Measurements from ENCODE around the gene LPAR6. TPM values are rescaled to one million over a fixed set of nuclear protein-coding genes. Genes with fewer than 3 reads are reported as not detected.

LPAR6 gene
- total and polyA plus RNA-seq, 2 of the 13 experiments (the other 11 are each of a cell fraction or from before 2014, with no cell fraction given), result 24.4 to 149 TPM

DNA sequence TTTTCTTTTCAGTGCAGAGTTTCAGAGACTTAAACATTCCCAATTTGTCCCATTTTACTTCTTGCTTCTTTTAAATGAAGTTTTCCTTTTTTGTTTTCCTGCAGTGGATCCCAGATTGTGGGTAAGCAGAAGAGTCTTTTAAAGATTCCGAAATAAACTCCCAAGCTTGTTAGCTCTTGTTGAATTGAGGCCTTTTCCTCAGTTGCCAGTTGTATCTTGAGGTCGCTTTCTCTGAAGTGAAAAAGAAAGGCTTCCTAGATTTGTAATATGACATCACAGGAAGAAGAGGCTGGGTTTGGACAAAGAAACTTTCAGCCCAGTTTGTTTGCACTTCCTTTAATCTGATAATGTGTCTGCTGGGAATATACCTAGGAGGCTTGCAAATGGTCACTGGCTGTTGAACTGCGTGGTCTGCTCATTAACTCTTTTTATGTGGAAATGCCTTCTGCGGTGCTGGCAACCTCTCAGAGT lies at the start of gene LPAR6 (continued):
- TF ChIP-seq HNRNPH1 (optimal IDR thresholded peaks at IDR 0.05; ENCODE audit: low read depth, low read length), result no peak
- TF ChIP-seq FOSL2 (CRISPR knock-in tag; IDR thresholded peaks at IDR 0.05), result 0 out of 2 replicates have a peak, but pooled peaks have one; percentile 37
- TF ChIP-seq KDM3A (CRISPR knock-in tag; IDR thresholded peaks at IDR 0.05; ENCODE audit: low read depth), result no peak
- TF ChIP-seq, protein P1, sequence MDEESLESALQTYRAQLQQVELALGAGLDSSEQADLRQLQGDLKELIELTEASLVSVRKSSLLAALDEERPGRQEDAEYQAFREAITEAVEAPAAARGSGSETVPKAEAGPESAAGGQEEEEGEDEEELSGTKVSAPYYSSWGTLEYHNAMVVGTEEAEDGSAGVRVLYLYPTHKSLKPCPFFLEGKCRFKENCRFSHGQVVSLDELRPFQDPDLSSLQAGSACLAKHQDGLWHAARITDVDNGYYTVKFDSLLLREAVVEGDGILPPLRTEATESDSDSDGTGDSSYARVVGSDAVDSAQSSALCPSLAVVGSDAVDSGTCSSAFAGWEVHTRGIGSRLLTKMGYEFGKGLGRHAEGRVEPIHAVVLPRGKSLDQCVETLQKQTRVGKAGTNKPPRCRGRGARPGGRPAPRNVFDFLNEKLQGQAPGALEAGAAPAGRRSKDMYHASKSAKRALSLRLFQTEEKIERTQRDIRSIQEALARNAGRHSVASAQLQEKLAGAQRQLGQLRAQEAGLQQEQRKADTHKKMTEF (CRISPR knock-in tag; IDR thresholded peaks at IDR 0.05), result peak; percentile 73
- no peak for TF ChIP-seq MAF1 (CRISPR knock-in tag; IDR thresholded peaks at IDR 0.05; ENCODE audit: borderline replicate concordance)
- TF ChIP-seq CBX2 (IDR thresholded peaks at IDR 0.05; ENCODE audit: low read depth, low read length), result no peak
- no peak for TF ChIP-seq CBX2 (CRISPR knock-in tag; IDR thresholded peaks at IDR 0.05; ENCODE audit: low read depth)
- TF ChIP-seq NR2F1 (CRISPR knock-in tag; IDR thresholded peaks at IDR 0.05), result no peak
- TF ChIP-seq KDM6A (CRISPR knock-in tag; IDR thresholded peaks at IDR 0.05; ENCODE audit: low read depth), result 0 out of 2 replicates have a peak, but pooled peaks have one; percentile 18
- TF ChIP-seq, protein P2, sequence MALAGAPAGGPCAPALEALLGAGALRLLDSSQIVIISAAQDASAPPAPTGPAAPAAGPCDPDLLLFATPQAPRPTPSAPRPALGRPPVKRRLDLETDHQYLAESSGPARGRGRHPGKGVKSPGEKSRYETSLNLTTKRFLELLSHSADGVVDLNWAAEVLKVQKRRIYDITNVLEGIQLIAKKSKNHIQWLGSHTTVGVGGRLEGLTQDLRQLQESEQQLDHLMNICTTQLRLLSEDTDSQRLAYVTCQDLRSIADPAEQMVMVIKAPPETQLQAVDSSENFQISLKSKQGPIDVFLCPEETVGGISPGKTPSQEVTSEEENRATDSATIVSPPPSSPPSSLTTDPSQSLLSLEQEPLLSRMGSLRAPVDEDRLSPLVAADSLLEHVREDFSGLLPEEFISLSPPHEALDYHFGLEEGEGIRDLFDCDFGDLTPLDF (CRISPR knock-in tag; IDR thresholded peaks at IDR 0.05), result no peak
- no peak for TF ChIP-seq TAF15 (IDR thresholded peaks at IDR 0.05; ENCODE audit: low read depth, low read length, poor library complexity, severe bottlenecking)
- TF ChIP-seq SIX1 (CRISPR knock-in tag; IDR thresholded peaks at IDR 0.05; ENCODE audit: borderline replicate concordance), result peak; percentile 49; the same call in 1 of the 2 replicates
- TF ChIP-seq POLR2AphosphoS5 (IDR thresholded peaks at IDR 0.05; ENCODE audit: low read depth, low read length), result peak; percentile 95
- no peak for TF ChIP-seq NAIF1 (CRISPR knock-in tag; IDR thresholded peaks at IDR 0.05; ENCODE audit: borderline replicate concordance)
- peak; percentile 61 for TF ChIP-seq RXRB (CRISPR knock-in tag; IDR thresholded peaks at IDR 0.05; ENCODE audit: borderline replicate concordance)
- TF ChIP-seq, protein P3, sequence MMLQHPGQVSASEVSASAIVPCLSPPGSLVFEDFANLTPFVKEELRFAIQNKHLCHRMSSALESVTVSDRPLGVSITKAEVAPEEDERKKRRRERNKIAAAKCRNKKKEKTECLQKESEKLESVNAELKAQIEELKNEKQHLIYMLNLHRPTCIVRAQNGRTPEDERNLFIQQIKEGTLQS (CRISPR knock-in tag; IDR thresholded peaks at IDR 0.05), result 0 out of 2 replicates have a peak, but pooled peaks have one; percentile 26
- TF ChIP-seq, protein P4, sequence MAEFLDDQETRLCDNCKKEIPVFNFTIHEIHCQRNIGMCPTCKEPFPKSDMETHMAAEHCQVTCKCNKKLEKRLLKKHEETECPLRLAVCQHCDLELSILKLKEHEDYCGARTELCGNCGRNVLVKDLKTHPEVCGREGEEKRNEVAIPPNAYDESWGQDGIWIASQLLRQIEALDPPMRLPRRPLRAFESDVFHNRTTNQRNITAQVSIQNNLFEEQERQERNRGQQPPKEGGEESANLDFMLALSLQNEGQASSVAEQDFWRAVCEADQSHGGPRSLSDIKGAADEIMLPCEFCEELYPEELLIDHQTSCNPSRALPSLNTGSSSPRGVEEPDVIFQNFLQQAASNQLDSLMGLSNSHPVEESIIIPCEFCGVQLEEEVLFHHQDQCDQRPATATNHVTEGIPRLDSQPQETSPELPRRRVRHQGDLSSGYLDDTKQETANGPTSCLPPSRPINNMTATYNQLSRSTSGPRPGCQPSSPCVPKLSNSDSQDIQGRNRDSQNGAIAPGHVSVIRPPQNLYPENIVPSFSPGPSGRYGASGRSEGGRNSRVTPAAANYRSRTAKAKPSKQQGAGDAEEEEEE (CRISPR knock-in tag; IDR thresholded peaks at IDR 0.05; ENCODE audit: borderline replicate concordance), result no peak
- TF ChIP-seq THAP11 (CRISPR knock-in tag; IDR thresholded peaks at IDR 0.05), result peak; percentile 62
- no peak for TF ChIP-seq ZNF773 (CRISPR knock-in tag; IDR thresholded peaks at IDR 0.05; ENCODE audit: borderline replicate concordance)
- TF ChIP-seq, protein P5, sequence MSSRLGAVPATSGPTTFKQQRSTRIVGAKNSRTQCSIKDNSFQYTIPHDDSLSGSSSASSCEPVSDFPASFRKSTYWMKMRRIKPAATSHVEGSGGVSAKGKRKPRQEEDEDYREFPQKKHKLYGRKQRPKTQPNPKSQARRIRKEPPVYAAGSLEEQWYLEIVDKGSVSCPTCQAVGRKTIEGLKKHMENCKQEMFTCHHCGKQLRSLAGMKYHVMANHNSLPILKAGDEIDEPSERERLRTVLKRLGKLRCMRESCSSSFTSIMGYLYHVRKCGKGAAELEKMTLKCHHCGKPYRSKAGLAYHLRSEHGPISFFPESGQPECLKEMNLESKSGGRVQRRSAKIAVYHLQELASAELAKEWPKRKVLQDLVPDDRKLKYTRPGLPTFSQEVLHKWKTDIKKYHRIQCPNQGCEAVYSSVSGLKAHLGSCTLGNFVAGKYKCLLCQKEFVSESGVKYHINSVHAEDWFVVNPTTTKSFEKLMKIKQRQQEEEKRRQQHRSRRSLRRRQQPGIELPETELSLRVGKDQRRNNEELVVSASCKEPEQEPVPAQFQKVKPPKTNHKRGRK (CRISPR knock-in tag; IDR thresholded peaks at IDR 0.05), result no peak
- TF ChIP-seq FOXA1 (IDR thresholded peaks at IDR 0.05), result no peak
- peak; percentile 57; the same call in 1 of the 2 replicates for TF ChIP-seq FOXA1 (CRISPR knock-in tag; IDR thresholded peaks at IDR 0.05)
- TF ChIP-seq, protein P6, sequence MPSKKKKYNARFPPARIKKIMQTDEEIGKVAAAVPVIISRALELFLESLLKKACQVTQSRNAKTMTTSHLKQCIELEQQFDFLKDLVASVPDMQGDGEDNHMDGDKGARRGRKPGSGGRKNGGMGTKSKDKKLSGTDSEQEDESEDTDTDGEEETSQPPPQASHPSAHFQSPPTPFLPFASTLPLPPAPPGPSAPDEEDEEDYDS (CRISPR knock-in tag; IDR thresholded peaks at IDR 0.05), result peak; percentile 97
- TF ChIP-seq, protein P7, sequence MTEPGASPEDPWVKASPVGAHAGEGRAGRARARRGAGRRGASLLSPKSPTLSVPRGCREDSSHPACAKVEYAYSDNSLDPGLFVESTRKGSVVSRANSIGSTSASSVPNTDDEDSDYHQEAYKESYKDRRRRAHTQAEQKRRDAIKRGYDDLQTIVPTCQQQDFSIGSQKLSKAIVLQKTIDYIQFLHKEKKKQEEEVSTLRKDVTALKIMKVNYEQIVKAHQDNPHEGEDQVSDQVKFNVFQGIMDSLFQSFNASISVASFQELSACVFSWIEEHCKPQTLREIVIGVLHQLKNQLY (CRISPR knock-in tag; IDR thresholded peaks at IDR 0.05), result 0 out of 2 replicates have a peak, but pooled peaks have one; percentile 48

Data from HepG2 (cell line).